Measurements from ENCODE around the gene SLC26A9.

DNA sequence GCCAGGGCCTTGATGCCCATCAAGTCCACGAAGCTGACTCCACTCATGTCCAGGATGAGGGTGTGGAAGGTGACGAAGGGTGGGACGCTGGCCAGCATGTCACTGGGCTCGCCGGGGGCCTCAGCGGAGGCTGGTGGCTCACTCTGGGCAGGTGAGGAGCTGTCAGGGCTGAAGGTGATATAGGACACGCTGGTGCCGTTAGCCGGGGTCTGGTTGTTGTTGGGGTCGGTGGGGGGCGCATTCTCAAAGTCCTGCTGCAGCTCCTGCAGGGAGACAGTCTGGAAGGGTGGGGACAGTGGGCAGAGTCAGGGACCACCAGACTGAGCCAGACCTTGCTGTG lies 21.7 kb downstream of the SLC26A9 start:
- TF ChIP-seq, protein P1, sequence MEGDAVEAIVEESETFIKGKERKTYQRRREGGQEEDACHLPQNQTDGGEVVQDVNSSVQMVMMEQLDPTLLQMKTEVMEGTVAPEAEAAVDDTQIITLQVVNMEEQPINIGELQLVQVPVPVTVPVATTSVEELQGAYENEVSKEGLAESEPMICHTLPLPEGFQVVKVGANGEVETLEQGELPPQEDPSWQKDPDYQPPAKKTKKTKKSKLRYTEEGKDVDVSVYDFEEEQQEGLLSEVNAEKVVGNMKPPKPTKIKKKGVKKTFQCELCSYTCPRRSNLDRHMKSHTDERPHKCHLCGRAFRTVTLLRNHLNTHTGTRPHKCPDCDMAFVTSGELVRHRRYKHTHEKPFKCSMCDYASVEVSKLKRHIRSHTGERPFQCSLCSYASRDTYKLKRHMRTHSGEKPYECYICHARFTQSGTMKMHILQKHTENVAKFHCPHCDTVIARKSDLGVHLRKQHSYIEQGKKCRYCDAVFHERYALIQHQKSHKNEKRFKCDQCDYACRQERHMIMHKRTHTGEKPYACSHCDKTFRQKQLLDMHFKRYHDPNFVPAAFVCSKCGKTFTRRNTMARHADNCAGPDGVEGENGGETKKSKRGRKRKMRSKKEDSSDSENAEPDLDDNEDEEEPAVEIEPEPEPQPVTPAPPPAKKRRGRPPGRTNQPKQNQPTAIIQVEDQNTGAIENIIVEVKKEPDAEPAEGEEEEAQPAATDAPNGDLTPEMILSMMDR (IDR thresholded peaks at IDR 0.05; ENCODE audit: extremely low read depth in 1 of 2, insufficient read depth in 1 of 2, low read depth in 1 of 2, low read length in 2 of 2): no peak
- TF ChIP-seq, protein P2, sequence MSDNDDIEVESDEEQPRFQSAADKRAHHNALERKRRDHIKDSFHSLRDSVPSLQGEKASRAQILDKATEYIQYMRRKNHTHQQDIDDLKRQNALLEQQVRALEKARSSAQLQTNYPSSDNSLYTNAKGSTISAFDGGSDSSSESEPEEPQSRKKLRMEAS (IDR thresholded peaks at IDR 0.05; ENCODE audit: insufficient read depth, insufficient read length): no peak
- no peak for TF ChIP-seq POLR2A (IDR thresholded peaks at IDR 0.05; ENCODE audit: low read depth, low read length)
- no peak for TF ChIP-seq EZH2 (IDR thresholded peaks at IDR 0.05; ENCODE audit: borderline replicate concordance, low read depth, low read length, severe bottlenecking)
- no peak for TF ChIP-seq MYC (IDR thresholded peaks at IDR 0.05; ENCODE audit: low read depth, low read length)
- no peak for TF ChIP-seq POLR2AphosphoS5 (IDR thresholded peaks at IDR 0.05; ENCODE audit: insufficient read depth, low read depth, low read length)
- TF ChIP-seq GATA2 (IDR thresholded peaks at IDR 0.05; ENCODE audit: insufficient read depth, insufficient read length, low read depth, low read length): no peak
- TF ChIP-seq JUN (IDR thresholded peaks at IDR 0.05; ENCODE audit: borderline replicate concordance, insufficient read depth, insufficient read length, low read depth): no peak
- TF ChIP-seq FOS (IDR thresholded peaks at IDR 0.05; ENCODE audit: borderline replicate concordance, insufficient read depth, low read length): no peak
